HG02852 (cell line): Measurements from ENCODE around the gene MAX.
"Not testable (repeated sequence)": the region's sequence is repeated elsewhere in the genome, so short reads cannot be mapped to it uniquely, and the experiment has no call there.

Source experiments
- ATAC-seq: cut with Tn5 transposase; IDR thresholded peaks from one replicate; pipeline ENCODE4 v1.9.1; 2021; ENCODE audit warnings: mild to moderate bottlenecking, moderate library complexity; ENCODE audit not compliant: unreplicated experiment

Gene MAX

DNA sequence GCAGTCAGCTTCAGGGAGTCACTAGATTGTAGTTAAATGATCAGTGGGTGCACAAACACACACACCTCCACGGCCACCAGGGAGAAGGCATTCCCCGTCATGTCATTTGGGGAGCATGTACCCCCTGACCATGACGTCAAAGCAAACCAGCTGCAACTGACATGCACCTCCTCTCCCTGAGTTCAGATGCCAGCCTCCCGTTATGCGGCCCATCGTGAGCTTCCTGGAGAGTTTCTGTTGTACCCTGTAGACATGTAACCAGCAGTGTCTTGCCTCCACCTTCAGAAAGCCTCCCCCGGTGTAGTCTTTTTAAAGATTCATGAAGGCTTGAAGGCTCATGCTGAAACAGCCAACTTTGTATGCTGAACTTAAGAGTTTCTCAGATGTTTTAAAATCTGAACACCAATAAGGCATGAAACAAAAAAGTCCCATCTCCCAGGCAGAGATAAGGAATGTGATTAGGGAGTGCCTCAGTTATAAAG lies 60.8 kb downstream of the MAX start:
- ATAC-seq: no peak

DNA sequence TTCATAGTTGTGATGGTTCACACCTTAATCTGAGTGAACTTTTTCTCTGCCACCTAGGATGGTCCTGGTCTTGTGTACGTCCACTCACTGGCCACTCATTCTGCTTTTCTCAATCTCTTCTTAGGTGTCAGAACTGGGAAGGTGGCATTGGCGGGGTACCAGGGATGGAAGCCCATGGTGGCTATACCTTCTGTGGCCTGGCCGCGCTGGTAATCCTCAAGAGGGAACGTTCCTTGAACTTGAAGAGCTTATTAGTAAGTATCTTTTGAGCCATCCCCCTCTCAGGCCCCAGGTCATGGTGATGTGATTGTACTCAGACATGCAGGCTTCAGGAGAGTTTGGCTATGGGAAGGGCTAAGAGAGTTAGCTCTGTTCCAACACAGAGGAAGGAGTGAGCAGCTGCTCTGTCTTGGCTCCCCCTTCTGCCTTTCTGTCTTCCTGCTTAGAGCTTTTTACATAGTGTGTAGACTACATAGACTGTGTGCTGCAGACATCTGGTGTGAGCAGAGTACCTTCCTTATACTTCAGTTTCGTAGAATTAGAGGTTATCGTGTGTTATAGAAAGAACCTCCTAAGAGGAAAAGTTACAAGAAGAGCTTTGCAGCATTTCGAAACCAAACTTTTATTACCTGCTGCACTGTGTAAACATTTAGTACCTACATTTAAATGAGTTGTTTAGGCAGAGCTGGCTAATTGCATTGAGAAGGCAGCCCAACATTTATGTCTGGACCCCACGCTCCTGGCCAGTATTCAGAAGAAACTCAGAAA lies 61.5 kb downstream of the MAX start:
- ATAC-seq: no peak

DNA sequence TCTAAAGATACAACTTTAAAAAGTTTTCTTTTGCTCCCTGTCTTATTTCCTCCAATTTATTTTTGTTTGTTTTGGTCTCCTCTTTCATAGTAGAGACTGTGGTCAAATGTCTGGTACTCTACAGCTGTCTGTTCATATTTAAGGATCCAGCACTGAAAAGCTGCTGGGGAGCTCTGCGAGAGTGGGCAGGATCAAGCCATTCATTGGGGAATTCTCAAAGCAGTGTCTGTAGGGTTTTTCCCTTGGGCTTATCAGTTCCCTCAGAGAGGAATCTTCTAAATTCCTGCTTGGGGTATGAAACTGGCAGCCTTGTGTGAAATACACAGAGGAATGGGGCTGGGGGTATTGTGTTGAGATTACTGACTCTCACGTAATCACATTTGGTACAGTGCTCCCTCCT lies 63.4 kb downstream of the MAX start:
- no peak for ATAC-seq

DNA sequence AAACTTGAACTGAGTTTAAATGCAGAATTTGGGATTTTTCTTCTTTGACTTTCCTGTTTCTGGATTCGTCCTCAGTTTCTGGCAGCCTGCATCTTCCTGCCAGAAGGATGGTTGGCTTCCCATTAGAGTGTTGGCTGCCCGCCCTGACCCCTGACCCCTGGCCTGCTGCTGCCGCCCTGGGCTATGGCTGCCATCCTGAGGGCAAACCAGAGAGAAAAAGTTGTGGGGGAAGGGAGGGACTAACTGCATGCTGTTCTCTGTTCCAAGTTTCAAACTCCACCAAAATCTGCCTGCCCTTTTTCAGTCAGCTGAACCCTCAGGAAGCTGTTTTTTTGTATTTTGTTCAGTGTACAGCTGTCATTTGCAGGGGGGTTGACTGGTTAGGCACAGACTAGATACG lies 67.3 kb downstream of the MAX start:
- no peak for ATAC-seq

DNA sequence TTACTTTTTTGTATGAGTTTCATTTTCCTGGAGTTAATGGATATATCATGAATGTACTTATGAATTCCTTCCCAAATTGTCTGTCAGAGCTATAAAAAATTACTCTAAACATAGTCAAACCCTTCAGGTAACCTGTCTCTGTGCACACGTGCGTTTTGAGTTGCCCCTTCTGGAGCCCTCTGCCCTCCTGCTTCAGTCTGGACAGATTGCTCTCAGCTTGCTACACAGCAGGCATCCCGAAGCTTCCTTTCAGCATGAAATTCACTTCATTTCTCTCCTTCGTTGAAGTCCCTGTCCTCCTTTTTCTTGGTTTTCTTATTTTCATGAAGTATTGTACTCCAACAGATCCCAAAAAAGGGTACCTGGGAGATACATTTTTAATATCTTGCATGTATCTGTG lies 68.3 kb downstream of the MAX start:
- no peak for ATAC-seq

DNA sequence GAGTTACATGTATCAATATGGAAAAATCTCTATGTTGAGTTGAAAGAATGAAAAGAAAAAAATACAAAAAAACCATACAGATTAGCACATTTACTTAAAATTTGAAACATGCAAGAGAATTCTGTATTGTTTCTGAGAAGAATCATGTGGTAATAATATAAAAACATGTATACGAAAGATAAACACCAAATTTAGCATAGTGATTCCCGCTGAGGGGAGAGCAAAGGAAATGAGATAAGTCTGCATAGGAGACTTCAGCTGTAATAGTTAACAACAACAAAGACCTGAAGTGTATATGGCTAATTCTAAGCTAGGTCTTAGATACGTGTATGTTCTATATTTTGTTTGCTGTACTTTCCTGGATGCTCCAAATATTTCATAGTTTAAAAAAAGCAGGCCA lies 69.1 kb downstream of the MAX start:
- ATAC-seq: no peak

DNA sequence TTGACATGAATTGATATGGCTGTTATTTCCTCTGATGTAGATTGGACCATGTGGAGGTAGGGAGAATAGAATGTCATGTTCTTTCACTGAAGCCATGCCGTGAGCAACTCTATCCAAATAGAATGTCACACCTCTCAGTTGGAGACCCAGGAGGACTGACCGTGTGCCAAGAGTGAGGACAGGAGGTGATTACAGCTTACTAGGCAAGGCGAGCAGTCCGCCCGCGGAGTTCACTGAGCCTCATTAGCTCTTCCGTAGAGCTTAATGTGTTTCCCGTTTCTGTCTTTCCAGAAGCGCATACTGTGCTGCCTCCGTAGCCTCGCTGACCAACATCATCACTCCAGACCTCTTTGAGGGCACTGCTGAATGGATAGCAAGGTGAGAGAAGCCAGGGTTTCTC lies 70.0 kb downstream of the MAX start:
- no peak for ATAC-seq

DNA sequence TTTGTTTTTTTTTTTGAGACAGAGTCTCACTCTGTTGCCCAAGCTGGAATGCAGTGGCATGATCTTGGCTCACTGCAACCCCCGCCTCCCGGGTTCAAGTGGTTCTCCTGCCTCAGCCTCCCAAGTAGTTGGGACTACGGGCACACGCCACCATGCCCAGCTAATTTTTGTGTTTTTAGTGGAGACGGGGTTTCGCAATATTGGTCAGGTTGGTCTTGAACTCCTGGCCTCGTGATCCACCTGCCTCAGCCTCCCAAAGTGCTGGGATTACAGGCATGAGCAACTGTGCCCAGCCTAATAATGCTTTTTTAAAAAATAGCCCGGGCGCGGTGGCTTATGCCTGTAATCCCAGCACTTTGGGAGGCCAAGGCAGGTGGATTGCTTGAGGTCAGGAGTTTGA lies 71.0 kb downstream of the MAX start:
- ATAC-seq: not testable (repeated sequence)

DNA sequence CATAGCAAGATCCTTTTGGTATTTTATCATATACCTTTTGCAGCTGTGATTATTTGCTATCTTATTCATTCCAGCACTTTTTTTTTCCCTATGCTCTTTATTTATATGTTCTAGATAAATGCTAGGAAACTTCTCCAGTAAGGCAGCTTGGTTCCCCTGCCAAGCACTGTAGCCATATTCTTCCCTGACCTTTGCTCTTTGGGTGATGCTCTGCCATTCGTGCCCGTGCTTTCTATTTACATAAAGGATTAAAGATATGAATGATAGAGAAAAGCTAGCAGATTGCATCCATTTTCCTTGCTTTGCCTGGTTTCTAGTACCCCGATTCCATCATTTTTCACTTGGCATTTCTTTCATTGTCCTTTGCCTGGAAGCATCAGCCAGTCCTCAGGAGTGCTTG lies 73.4 kb downstream of the MAX start:
- no peak for ATAC-seq

DNA sequence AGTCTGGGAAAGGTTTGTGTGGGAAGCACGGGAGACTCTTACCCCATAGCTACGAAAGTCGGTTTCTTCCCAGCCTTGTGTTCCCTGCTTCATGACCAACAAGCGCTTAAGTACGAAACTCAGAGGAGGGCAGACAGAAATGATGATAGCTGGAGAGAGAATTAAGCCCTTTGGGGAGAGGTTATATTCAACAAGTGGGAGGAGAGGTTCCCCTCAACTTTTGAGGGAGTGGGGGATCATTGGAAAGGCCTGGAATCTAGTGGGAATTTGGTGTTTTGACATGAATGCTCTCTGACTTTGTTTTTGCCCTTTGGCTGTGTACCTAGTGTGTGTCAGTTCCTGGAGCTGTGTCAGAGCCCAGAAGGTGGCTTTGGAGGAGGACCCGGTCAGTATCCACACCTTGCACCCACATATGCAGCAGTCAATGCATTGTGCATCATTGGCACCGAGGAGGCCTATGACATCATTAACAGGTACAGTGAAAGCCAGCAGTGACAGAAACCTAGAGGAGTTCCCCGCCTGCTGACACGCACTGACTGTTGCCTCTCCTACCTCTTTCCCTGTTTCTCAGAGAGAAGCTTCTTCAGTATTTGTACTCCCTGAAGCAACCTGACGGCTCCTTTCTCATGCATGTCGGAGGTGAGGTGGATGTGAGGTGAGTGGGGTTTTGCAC lies 75.1 kb downstream of the MAX start:
- no peak for ATAC-seq

DNA sequence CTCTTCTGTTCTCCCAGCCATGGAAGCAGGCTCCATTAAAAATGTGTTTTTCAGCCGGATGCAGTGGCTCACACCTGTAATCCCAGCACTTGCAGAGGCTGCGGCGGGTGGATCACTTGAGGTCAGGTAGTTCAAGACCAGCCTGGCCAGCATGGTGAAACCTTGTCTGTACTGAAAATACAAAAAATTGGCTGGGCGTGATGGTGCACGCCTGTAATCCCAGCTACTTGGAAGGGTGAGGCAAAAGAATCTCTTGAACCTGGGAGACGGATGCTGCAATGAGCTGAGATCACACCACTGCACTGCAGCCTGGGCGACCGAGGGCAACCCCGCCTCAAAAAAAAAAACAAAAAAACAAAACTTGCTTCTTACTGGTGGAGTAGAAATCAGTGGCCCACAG lies 75.8 kb downstream of the MAX start:
- ATAC-seq: no peak

DNA sequence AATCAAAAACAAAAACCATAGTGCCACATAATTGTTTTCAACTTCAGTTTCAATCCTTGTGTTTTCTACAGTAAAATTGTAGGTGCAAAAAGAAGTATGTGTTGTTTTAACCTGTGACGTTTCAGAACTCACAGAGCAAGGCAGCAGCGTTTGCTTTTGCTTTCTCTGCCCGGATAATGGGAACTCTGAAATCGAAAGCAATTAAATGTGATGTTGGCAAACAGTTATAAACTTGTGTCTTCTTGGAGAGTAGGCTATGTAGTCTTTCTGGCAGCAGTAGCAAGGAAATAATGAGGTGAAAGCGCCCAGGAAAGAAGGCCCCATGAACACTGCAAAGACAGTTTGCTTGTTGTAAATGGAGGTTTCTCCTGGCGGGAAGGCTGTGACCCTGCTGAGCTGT lies 76.5 kb downstream of the MAX start:
- ATAC-seq: no peak
